SK-N-SH treated with all-trans-retinoic acid at 6 μM for 48 hours (cell line): Measurements from ENCODE around the gene SMNDC1.

Experiments
- RARB ChIP-seq: fragments of 250-450 bp; sonication (Bioruptor Pico); IDR thresholded peaks from 2 replicates; pipeline ENCODE4 v1.8.0; 2021; ENCODE audit warnings: mild to moderate bottlenecking, moderate library complexity
- TOX ChIP-seq: fragments of 250-450 bp; sonication (Bioruptor Pico); IDR thresholded peaks from 2 replicates; pipeline ENCODE4 v1.8.0; 2021; ENCODE audit warnings: mild to moderate bottlenecking, moderate library complexity, borderline replicate concordance
- ZNF565 ChIP-seq: fragments of 450-650 bp; formaldehyde crosslinking; conservative IDR thresholded peaks from 2 replicates; pipeline ENCODE4 v1.5.0; 2020; ENCODE audit warnings: low read depth, mild to moderate bottlenecking, moderate library complexity
- TF ChIP-seq, protein P1 (sequence below): fragments of 250-450 bp; sonication (Bioruptor Pico); IDR thresholded peaks from 2 replicates; pipeline ENCODE4 v1.5.1; 2020; ENCODE audit warnings: low read depth, mild to moderate bottlenecking, moderate library complexity
- TF ChIP-seq, protein P2 (sequence below): fragments of 250-450 bp; sonication (Bioruptor Pico); IDR thresholded peaks from 2 replicates; pipeline ENCODE4 v1.5.1; 2021; ENCODE audit warnings: mild to moderate bottlenecking, moderate library complexity

DNA sequence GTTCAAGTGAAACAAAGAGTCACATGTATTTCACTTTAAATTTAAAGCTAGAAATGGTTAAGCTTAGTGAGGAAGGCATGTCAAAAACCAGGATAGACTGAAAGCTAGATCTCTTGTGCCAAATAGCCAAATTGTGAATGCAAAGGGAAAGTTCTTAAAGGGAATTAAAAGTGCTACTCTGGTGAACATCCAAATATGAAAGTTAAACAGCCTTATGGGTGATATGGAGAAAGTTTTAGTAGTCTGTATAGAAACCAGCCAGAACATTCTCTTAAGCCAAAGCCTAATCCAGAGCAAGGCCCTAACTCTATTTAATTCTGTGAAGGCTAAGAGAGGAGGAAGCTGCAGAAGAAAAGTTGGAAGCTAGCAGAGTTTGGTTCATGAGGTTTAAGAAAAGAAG lies 50.3 kb downstream of the SMNDC1 start:
- TF ChIP-seq RARB (no peak), TOX (CRISPR knock-in tag) (no peak), ZNF565 (CRISPR knock-in tag) (no peak)
- TF ChIP-seq, protein P1, sequence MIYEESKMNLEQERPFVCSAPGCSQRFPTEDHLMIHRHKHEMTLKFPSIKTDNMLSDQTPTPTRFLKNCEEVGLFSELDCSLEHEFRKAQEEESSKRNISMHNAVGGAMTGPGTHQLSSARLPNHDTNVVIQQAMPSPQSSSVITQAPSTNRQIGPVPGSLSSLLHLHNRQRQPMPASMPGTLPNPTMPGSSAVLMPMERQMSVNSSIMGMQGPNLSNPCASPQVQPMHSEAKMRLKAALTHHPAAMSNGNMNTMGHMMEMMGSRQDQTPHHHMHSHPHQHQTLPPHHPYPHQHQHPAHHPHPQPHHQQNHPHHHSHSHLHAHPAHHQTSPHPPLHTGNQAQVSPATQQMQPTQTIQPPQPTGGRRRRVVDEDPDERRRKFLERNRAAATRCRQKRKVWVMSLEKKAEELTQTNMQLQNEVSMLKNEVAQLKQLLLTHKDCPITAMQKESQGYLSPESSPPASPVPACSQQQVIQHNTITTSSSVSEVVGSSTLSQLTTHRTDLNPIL (CRISPR knock-in tag) = no peak
- TF ChIP-seq, protein P2, sequence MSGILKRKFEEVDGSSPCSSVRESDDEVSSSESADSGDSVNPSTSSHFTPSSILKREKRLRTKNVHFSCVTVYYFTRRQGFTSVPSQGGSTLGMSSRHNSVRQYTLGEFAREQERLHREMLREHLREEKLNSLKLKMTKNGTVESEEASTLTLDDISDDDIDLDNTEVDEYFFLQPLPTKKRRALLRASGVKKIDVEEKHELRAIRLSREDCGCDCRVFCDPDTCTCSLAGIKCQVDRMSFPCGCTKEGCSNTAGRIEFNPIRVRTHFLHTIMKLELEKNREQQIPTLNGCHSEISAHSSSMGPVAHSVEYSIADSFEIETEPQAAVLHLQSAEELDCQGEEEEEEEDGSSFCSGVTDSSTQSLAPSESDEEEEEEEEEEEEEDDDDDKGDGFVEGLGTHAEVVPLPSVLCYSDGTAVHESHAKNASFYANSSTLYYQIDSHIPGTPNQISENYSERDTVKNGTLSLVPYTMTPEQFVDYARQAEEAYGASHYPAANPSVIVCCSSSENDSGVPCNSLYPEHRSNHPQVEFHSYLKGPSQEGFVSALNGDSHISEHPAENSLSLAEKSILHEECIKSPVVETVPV (CRISPR knock-in tag) = no peak
